C1 segment of cervical spinal cord (tissue), 14 donors: ENCODE results near the gene DICER1.
"Not testable (repeated sequence)": the region's sequence is repeated elsewhere in the genome, so short reads cannot be mapped to it uniquely, and the experiment has no call there.

Experiments
- DNase-seq, 14 donors: peaks; one replicate each; lab custom pipeline; 2025; lab: John Stamatoyannopoulos, UW

DICER1 gene

GRCh38 chr14:95157327-95158189, at the start of gene DICER1:
Gene DICER1, minus strand, starts transcription at chr14:95157529. Its CDS starts 24,071 bp downstream, at chr14:95133458.
- peak; percentile 83 to 99 (median 96) for DNase-seq

- no peak for DNase-seq
Measured at GRCh38 chr14:95206534-95206933, 49.2 kb upstream of the DICER1 start.

- DNase-seq: no peak
Measured at GRCh38 chr14:95204705-95205104, 47.4 kb upstream of the DICER1 start.

GRCh38 chr14:95201745-95202144, 44.4 kb upstream of the DICER1 start:
- not testable (repeated sequence) for DNase-seq

GRCh38 chr14:95200404-95200803, 43.1 kb upstream of the DICER1 start:
- DNase-seq: no peak

- DNase-seq: no peak
Measured at GRCh38 chr14:95199298-95199983, 42.1 kb upstream of the DICER1 start.

- DNase-seq: no peak
Measured at GRCh38 chr14:95198320-95198719, 41.0 kb upstream of the DICER1 start.

- no peak for DNase-seq
Measured at GRCh38 chr14:95197551-95197950, 40.2 kb upstream of the DICER1 start.

- DNase-seq: no peak
Measured at GRCh38 chr14:95196826-95197545, 39.7 kb upstream of the DICER1 start.

- peak in 1 of 14 donors; percentile 7 for DNase-seq
Measured at GRCh38 chr14:95196268-95196667, 38.9 kb upstream of the DICER1 start.

- no peak for DNase-seq
Measured at GRCh38 chr14:95195031-95195430, 37.7 kb upstream of the DICER1 start.

- no peak for DNase-seq
Measured at GRCh38 chr14:95193081-95193480, 35.8 kb upstream of the DICER1 start.

- DNase-seq: no peak
Measured at GRCh38 chr14:95192311-95192710, 35.0 kb upstream of the DICER1 start.

- no peak for DNase-seq
Measured at GRCh38 chr14:95191445-95192199, 34.3 kb upstream of the DICER1 start.

- no peak for DNase-seq
Measured at GRCh38 chr14:95190857-95191256, 33.5 kb upstream of the DICER1 start.

- no peak for DNase-seq
Measured at GRCh38 chr14:95190346-95190840, 33.1 kb upstream of the DICER1 start.

- no peak for DNase-seq
Measured at GRCh38 chr14:95189367-95190132, 32.2 kb upstream of the DICER1 start.

GRCh38 chr14:95188380-95188779, 31.1 kb upstream of the DICER1 start:
- no peak for DNase-seq

- DNase-seq: no peak
Measured at GRCh38 chr14:95185767-95186392, 28.6 kb upstream of the DICER1 start.
